ENCODE results near the gene TMEM259.
A peak's percentile ranks its signal among the peaks of the same experiment; 100 is the strongest.

The TMEM259 gene

GRCh38 chr19:1000591-1001537 lies 20.1 kb downstream of the TMEM259 start:
- no peak for DNase-seq

- DNase-seq, result no peak
Observed at GRCh38 chr19:1000095-1000494, 20.8 kb downstream of the TMEM259 start, which contains the start of gene GRIN3B. GRIN3B (plus strand) TSS chr19:1000419; CDS start chr19:1000438, 19 bp downstream.

- no peak for DNase-seq
Observed at GRCh38 chr19:999379-999719, 21.6 kb downstream of the TMEM259 start.

GRCh38 chr19:998064-998463 lies 22.9 kb downstream of the TMEM259 start:
- DNase-seq, result no peak

- no peak for DNase-seq
Observed at GRCh38 chr19:996051-996838, 24.7 kb downstream of the TMEM259 start.

- no peak for DNase-seq
Observed at GRCh38 chr19:995051-995827, 25.7 kb downstream of the TMEM259 start.

GRCh38 chr19:994516-994915 lies 26.4 kb downstream of the TMEM259 start:
- DNase-seq, result no peak

- DNase-seq, result no peak
Observed at GRCh38 chr19:993831-994393, 27.0 kb downstream of the TMEM259 start.

GRCh38 chr19:993361-993830 lies 27.5 kb downstream of the TMEM259 start:
- DNase-seq, result no peak

- DNase-seq, result no peak
Observed at GRCh38 chr19:992670-993055, 28.3 kb downstream of the TMEM259 start.

- DNase-seq, result no peak
Observed at GRCh38 chr19:991932-992669, 28.8 kb downstream of the TMEM259 start.

- DNase-seq, result no peak
Observed at GRCh38 chr19:991174-991931, 29.6 kb downstream of the TMEM259 start.

- DNase-seq, result no peak
Observed at GRCh38 chr19:990746-991145, 30.2 kb downstream of the TMEM259 start.

- no peak for DNase-seq
Observed at GRCh38 chr19:990119-990571, 30.8 kb downstream of the TMEM259 start.

- no peak for DNase-seq
Observed at GRCh38 chr19:989381-990081, 31.4 kb downstream of the TMEM259 start.

GRCh38 chr19:988510-988909 lies 32.4 kb downstream of the TMEM259 start:
- no peak for DNase-seq

- no peak for DNase-seq
Observed at GRCh38 chr19:988081-988480, 32.8 kb downstream of the TMEM259 start.

GRCh38 chr19:986083-986482 lies 34.8 kb downstream of the TMEM259 start:
- DNase-seq, result no peak

GRCh38 chr19:984165-984967 lies 36.6 kb downstream of the TMEM259 start, which contains the start of gene WDR18:
WDR18 (plus strand) TSS chr19:984345; CDS start chr19:984354, 9 bp downstream.
- DNase-seq, result peak; percentile 54
